Amygdala (tissue), 56 donors: ENCODE results near the gene ZNF277.

Experiments
- DNase-seq, 56 donors: peaks; one replicate each; lab custom pipeline; 2025; lab: John Stamatoyannopoulos, UW

The ZNF277 gene

DNA sequence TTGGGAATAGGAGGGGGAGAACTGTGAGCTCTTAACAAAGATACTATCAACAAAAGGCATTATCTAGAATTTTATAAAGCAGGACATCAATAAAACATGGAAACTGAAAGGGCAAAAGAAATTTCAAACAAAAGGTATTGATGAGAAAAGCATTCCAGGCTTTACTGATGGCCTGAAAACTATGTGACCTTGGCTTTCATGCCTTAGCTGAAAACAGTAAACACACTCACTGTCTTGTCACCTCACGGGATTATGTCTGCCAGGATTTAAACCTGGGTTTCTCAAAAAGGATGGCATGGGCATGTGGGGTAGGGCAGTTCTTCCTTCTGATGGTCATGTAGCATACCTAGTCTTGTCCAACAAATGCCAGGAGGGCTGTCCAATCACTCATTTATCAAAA lies 23.2 kb upstream of the ZNF277 start:
- no peak for DNase-seq

GRCh38 chr7:112184455-112184854 lies 22.0 kb upstream of the ZNF277 start:
- peak in 16 of 56 donors; percentile 13 to 56 (median 38) for DNase-seq

DNA sequence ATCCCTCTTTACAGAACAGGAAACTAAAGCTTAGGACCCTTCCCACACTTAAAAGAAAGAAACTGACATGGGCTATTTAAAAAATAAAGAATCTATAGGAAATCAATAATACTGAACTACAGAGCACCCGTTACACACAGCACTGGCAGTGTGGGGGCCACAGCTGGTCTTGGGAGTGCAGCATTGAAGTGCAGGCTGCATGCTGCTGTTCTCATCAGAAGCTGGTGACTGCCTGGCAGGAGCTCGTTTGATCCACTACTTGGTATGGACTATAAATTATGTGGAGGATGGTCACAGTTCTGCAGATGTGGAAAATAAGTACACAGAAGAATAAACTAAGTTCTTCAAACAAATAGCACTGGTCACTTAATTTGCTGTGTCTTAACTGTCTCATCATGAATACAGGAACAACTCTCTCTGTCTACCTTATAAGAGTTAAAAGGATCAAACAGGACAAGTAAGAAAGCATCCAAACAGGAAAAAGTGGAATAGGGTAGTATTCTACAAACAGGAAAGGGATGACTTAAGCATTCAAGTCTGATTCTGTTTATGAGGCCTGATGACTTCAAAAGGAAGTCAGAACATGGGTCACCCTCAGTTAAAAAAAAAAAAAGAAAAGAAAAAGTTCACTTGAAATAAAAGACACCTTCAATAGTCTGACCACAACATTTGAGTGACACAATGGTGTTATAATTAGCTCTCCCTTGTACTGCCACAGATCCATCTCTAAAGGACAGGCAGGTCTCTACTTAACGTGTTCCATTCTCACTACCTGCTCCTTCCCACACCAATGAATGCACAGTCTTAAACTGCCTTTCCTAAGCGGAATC lies 21.3 kb upstream of the ZNF277 start:
- DNase-seq = peak in 11 of 56 donors; percentile 14 to 39 (median 22)

- no peak for DNase-seq
These were observed 20.2 kb upstream of the ZNF277 start for GRCh38 chr7:112186300-112186699.

DNA sequence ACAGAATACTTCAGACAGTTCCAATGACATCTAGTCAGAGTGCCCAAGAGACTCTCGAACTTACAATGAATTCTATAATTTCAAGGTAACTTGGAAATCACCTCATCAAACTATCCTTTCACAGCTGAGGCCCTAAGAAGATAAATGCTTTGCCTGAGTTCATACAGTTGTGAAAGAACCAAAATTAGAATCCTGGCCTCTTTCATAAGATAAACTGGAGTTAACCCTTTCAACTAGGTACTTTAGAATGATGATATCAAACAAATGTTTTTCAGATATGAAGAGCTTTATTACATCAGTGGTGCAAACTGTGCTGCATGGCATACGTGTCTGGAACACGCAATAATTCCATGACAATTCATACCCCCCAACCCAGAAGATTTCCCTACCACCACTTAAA lies 18.2 kb upstream of the ZNF277 start:
- no peak for DNase-seq

DNA sequence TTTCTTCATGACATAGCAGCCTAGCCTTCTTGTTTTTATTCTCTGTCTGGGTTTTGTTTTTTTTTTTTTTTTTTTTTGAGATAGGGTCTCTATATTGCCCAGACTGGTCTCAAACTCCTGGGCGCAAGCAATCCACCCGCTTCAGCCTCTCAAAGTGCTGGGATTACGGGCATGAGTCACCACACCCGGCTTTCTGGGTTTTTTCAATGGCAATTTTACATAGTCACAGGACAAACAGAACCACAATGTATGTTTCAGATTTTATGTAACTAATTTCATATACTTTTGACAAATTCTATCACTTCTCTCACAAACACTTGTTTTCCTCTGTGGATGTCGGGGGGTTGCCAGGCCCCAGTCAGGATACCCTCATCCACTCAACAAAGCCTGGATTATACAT lies 16.8 kb upstream of the ZNF277 start:
- DNase-seq = no peak

DNA sequence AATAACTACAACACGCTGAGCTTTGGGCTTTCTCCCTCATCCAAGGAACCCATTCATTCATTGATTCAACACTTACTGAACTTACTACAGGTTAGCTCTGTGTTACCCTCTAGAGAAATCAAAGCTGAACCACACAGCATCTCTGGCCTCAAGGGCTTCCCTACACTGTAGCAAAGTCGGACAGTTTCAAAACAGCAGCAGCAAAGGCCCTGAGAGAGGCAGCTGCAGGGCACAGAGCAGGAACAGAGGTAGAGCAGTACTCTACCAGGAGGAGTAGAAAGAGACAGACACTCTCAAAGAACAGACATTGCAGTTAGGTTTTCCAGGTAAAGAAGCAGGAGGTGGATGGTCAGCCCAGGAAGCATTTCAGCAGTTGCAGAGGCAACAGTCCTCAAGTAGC lies 16.4 kb upstream of the ZNF277 start:
- DNase-seq = no peak

DNA sequence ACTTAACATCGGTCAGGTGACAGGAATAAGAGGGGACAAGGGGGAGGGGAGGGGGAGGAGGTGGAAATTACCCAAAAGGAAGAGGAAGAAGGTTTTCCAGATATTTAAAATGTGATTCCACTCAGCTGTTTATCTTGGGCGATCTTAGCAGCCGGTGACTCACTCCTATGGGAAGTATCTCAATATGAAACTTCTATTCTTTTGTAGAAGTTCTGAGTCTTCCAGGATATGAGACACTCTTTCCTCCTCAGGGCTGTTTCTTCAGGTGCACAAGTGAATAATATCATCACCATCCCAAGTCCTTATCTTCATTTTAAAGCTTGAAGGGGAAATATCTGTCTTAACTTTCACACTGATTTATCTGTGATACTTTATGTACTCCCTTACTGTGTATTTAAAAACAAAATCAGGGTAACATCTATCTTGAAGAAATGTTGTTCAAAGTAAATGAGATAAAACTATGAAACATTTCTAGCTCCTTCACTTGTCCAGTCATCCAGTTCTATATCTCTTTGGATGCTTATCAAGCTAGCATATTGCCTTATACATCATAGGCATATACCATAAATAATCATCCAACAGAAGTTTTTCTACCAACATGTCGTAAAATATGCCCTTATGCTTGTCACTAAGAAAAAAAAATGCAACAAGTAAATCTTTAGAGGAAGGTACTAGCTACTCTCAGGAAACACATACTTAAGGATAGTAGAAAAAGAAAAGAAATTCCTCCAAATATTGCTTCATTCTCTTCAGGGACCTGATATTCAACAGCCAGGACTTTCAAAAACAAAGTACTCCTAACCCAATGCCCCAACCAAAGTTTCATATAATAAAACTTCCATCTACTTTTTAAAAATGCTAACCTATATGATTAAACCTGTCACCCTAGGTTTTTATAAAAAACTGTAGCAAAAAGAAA lies 14.0 kb upstream of the ZNF277 start:
- DNase-seq = no peak

DNA sequence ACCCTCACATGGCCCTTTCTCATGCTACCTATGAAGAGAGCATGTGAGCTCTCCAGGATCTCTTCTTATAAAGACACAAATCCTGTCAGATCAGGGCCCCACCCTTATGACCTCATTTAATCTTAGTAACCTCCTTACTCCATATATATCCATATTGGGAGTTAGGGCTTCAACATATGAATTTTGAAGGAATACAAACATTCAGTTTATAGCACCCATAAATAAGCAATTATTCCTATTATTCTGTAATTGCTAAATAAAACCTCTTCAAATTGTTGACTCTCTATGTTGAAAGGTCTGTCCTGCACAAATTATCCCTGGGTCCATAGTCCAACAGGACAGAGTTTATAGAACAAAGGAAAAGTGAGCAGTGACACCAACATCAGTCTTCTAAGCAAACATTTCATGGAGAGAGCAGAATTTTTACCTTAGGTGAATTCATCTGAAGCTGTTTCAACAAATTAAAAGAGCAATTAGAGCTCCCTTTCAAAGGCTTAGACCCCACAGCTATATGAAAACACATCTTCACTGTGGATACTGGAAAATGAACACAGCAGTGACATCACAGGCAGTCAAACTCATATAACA lies 12.5 kb upstream of the ZNF277 start:
- DNase-seq = no peak

- DNase-seq = no peak
These were observed 10.8 kb upstream of the ZNF277 start for GRCh38 chr7:112195717-112196116.

- DNase-seq = no peak
These were observed 9.2 kb upstream of the ZNF277 start for GRCh38 chr7:112197322-112197721.

DNA sequence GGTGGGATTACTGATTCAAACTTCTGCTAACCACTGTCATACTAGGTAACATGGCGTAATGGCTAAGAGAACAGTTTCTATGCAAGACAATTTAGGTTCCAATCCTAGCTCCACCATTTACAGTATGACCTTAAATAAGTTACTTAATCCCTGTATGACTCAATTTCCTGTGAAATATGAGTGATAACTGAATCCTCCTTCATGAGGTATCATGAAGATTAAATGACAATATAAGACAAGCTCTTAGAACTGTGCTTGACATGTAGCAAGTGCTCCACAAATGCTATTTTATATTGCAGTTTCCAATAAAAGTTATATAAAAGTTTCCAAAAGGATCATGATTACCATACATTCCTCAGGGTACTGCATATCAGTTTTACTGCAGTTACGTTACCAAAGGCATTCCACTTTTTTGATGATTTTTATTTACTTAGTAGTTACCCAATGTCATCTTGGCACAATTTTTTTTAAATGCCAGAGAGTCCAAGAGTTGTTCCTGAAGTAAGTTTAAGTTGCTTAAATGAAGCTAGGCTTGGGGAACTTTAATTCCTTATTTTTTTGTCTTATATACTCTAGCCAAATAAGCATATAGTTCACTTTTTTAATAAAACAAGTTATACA lies 7.3 kb upstream of the ZNF277 start:
- no peak for DNase-seq

DNA sequence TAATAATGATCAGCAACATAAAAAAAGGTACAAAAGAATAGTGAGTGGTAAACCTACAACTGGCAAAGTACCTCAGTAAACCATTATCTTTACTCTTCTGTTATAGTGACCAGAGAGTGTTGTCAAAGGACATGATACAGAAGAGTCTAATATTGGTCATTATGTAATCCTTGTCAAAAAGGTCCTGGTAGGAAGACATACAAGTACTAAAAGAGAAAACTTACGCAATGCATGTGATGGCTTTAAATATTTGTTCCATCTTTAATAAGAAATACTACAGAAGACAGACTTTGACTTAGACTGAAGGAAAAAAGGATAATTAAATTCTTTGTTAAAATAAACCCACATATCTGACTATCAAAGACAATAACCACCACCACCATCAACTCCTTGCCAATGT lies 6.8 kb upstream of the ZNF277 start:
- no peak for DNase-seq

GRCh38 chr7:112201411-112201810 lies 5.1 kb upstream of the ZNF277 start:
- no peak for DNase-seq

GRCh38 chr7:112201839-112202238 lies 4.7 kb upstream of the ZNF277 start:
- DNase-seq = no peak

DNA sequence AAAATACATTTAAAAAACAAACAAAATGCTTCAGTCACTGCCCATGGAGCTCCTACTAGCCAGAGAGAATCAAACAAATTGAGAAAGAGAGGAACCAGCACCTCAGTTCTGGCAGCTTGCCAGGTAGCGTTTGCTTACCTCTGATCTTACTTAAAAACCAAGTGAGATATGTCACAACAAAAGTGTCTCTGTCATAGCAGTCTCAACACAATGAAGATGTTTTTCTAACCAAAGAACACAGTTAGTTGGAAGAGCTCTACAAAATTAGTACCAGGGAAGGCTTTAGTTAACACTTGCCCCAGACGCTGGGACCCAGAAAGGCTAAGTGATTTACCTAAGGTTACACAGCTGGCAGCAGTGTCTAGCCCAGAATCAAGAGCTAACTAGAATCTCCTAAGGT lies 3.7 kb upstream of the ZNF277 start:
- DNase-seq = peak in 6 of 56 donors; percentile 9 to 43 (median 29)

DNA sequence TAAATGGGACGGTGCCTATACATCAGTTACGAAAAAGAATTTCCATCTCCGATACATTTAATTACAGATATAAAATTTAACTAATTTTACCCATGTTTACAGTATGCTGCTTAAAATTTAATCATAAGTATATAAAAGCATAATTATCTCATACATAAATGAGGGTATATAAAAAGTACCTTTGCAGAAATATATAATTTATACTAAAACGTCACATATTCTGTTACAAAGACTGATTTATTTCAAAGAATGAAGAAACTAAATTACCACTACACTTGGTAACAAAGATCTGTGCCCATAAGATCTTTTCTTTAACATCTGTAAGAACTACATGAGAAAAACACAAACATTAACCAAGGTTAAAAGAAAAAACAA lies 3.1 kb upstream of the ZNF277 start:
- DNase-seq = no peak

- DNase-seq = peak in 1 of 56 donors; percentile 61
These were observed 1.8 kb upstream of the ZNF277 start for GRCh38 chr7:112204499-112205342.

- DNase-seq = peak in 45 of 56 donors; percentile 19 to 77 (median 60)
These were observed 905 bp upstream of the ZNF277 start for GRCh38 chr7:112205343-112206237.
